PC-9 (cell line): ENCODE measurements around the gene HCLS1. TPM values are rescaled to one million over a fixed set of nuclear protein-coding genes. Genes with fewer than 3 reads are reported as not detected.

Experiments
- BruUV-seq: library from RNA; stranded (reverse); fragments of 400-500 nt; replicated peaks from 2 replicates; lab custom pipeline; 2021; lab: Mats Ljungman, UMichigan
- CTCF ChIA-PET: fragments of 300-600 bp; sonication (Branson Sonifier 250); formaldehyde crosslinking; loops from one replicate; lab custom pipeline; 2022; ENCODE audit warnings: antibody characterized with exemption; lab: Charles Lee
- POLR2A ChIA-PET: fragments of 300-600 bp; sonication (Branson Sonifier 250); formaldehyde crosslinking; loops from one replicate; lab custom pipeline; 2022; ENCODE audit warnings: antibody characterized with exemption; ENCODE audit not compliant: unreplicated experiment; lab: Charles Lee
- DNase-seq, 2 experiments: peaks; one replicate each; pipeline versions ENCODE4 v3.0.0 to v3.0.0-alpha.2; 2015 to 2022; ENCODE audit warnings: mixed read lengths in 1 of 2
- H2AFZ ChIP-seq: fragments of 200-600 bp; sonication (generic); 2 replicates; pipeline ENCODE4 v1.8.1; 2017; ENCODE audit warnings: antibody characterized with exemption
- H3F3A ChIP-seq: fragments of 200-600 bp; sonication (generic); 2 replicates; pipeline ENCODE4 v1.8.1; 2017; ENCODE audit warnings: antibody characterized with exemption, mild to moderate bottlenecking, low read depth; ENCODE audit not compliant: insufficient read depth
- H3K27ac ChIP-seq: fragments of 200-600 bp; sonication (generic); 2 replicates; pipeline ENCODE4 v1.6.1; 2016; ENCODE audit warnings: mixed run types
- H3K27me3 ChIP-seq: fragments of 200-600 bp; sonication (generic); 2 replicates; pipeline ENCODE4 v1.6.1; 2016; ENCODE audit warnings: low read depth, mixed run types; ENCODE audit not compliant: insufficient read depth
- H3K36me3 ChIP-seq: fragments of 200-600 bp; sonication (generic); 2 replicates; pipeline ENCODE4 v1.6.1; 2016; ENCODE audit warnings: low read depth, mixed run types
- H3K4me1 ChIP-seq: fragments of 200-600 bp; sonication (generic); replicated peaks from 2 replicates; pipeline ENCODE4 v1.6.1; 2016; ENCODE audit warnings: mixed run types; ENCODE audit not compliant: insufficient read depth
- H3K4me2 ChIP-seq: fragments of 200-600 bp; sonication (generic); 2 replicates; pipeline ENCODE4 v1.6.1; 2017; ENCODE audit warnings: mixed run types
- H3K4me3 ChIP-seq: fragments of 200-600 bp; sonication (generic); 2 replicates; pipeline ENCODE4 v1.6.1; 2016; ENCODE audit warnings: mixed run types
- H3K79me2 ChIP-seq: fragments of 200-600 bp; sonication (generic); 2 replicates; pipeline ENCODE4 v1.6.1; 2017; ENCODE audit warnings: low read depth, mixed run types
- H3K9me2 ChIP-seq: fragments of 200-600 bp; sonication (generic); 2 replicates; pipeline ENCODE4 v1.8.1; 2017; ENCODE audit warnings: mild to moderate bottlenecking; ENCODE audit not compliant: insufficient read depth
- H3K9me3 ChIP-seq: fragments of 200-600 bp; sonication (generic); 2 replicates; pipeline ENCODE4 v1.8.1; 2016; ENCODE audit warnings: low read depth; ENCODE audit not compliant: insufficient read depth
- H4K20me1 ChIP-seq: fragments of 200-600 bp; sonication (generic); 2 replicates; pipeline ENCODE4 v1.8.1; 2017; ENCODE audit not compliant: insufficient read depth
- EZH2 ChIP-seq: fragments of 200-600 bp; sonication (generic); IDR thresholded peaks from 2 replicates; pipeline ENCODE4 v1.8.0; 2017; ENCODE audit warnings: antibody characterized with exemption, low read depth
- intact Hi-C: fragments of 100-400 bp; cut with micrococcal nuclease; formaldehyde crosslinking; loops from one replicate; pipeline ENCODE4 v1.10.0; 2022; ENCODE audit not compliant: unreplicated experiment
- total RNA-seq: library from RNA; stranded (reverse); gene quantifications from 2 replicates; pipeline ENCODE4 v1.2.3, GENCODE V29; 2021
- TF ChIP-seq, protein P1 (sequence below): fragments of 200-600 bp; sonication (generic); conservative IDR thresholded peaks from 2 replicates; pipeline ENCODE4 v1.6.1; 2017; ENCODE audit warnings: mixed run types, antibody characterized with exemption, mild to moderate bottlenecking, moderate library complexity

The HCLS1 gene
- total RNA-seq, 1 experiment from 2014 or later = 2.2 TPM

DNA sequence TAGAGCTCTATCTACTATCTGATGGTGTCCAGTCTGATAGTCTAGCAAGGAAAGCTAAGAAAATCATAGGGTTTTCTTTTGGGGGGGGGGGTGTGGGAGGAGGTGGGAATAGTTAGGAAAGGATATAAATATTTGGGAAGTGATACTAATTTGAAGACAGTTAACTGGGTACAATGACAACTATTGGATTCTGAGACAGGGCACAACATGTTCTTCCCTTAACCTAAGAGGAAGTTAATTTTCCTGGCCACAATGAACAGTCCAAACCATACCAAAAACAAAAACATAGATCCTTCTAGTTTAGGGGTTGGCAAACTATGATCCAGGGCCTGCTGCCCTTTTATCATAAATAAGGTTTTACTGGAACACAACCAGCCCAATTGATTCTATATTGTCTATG lies 10.0 kb upstream of the HCLS1 start:
- intact Hi-C loops = loop anchor here (10.0 kb wide), 1 partner anchor 54 kb away; no protein-coding TSS in a partner anchor
- Histone ChIP-seq H3K4me2 (no peak overlapping the region), H3F3A (no peaks in the 10 kb centered on the region; the same call in 1 of the 2 replicates), H2AFZ (no peak overlapping the region), H3K4me3 (no peak overlapping the region), H3K9me2 (no peaks in the 10 kb centered on the region), H3K4me1 (no peaks in the 10 kb centered on the region), H3K27ac (no peak overlapping the region), H3K36me3 (peaks cover 17% of the 10 kb centered on the region), H4K20me1 (peaks cover 9% of the 10 kb centered on the region; the same call in 1 of the 2 replicates), H3K9me3 (no peaks in the 10 kb centered on the region), H3K27me3 (no peaks in the 10 kb centered on the region), H3K79me2 (no peaks in the 10 kb centered on the region)
- BruUV-seq = no TSS peak
- CTCF ChIA-PET = interaction anchor here (0.6 kb wide), 1 partner anchor 127 kb away, joined by 9 read pairs; no protein-coding TSS in a partner anchor
- no peak for DNase-seq
- POLR2A ChIA-PET = no interaction called here
- no peak for TF ChIP-seq EZH2
- TF ChIP-seq, protein P1, sequence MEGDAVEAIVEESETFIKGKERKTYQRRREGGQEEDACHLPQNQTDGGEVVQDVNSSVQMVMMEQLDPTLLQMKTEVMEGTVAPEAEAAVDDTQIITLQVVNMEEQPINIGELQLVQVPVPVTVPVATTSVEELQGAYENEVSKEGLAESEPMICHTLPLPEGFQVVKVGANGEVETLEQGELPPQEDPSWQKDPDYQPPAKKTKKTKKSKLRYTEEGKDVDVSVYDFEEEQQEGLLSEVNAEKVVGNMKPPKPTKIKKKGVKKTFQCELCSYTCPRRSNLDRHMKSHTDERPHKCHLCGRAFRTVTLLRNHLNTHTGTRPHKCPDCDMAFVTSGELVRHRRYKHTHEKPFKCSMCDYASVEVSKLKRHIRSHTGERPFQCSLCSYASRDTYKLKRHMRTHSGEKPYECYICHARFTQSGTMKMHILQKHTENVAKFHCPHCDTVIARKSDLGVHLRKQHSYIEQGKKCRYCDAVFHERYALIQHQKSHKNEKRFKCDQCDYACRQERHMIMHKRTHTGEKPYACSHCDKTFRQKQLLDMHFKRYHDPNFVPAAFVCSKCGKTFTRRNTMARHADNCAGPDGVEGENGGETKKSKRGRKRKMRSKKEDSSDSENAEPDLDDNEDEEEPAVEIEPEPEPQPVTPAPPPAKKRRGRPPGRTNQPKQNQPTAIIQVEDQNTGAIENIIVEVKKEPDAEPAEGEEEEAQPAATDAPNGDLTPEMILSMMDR = no peak

DNA sequence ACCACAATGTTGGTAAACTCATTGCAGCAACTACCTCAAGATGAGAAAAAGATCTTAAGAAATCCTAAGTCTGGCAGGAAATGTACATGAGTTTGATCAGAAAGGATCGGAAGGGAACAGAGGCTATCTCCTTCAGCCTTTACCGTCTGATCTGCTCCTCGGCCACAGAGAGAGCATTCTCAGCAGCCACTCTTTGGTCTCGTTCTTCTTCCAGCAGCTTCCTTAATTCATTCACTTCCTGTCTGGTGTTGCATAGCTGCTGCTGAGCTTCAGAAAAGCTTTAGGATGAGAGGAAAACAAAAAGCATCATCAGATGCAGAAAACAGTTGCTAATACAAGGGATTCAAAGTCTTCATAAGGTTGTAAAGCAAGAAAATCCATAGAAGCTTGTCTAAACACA lies 6.6 kb upstream of the HCLS1 start:
- POLR2A ChIA-PET = interaction anchor here (0.5 kb wide), 1 partner anchor 591 kb away, joined by 6 read pairs; no protein-coding TSS in a partner anchor

DNA sequence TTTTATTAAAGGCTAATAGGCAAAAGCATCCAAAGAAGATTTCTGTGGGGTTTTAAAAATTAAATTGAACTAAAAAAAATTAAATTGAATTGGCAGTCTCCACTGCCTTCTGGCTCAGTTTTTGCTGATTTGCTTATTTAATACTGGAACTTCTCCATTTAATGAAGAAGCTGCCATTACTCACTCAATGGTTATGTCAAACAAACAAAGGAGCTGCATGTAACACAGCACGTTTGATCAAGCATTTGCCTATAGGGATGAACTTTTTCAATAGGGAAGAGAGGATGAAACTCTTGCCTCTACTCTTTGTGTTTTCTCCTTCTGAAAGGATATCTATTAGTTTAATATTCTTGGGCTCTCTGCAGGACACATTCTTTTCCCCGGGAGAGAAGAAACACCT lies 4.8 kb upstream of the HCLS1 start:
- peaks cover 20% of the 10 kb centered on the region; the same call in 1 of the 2 replicates for H3K36me3 ChIP-seq
- H3K9me3 ChIP-seq = no peaks in the 10 kb centered on the region
- no peaks in the 10 kb centered on the region for H3K27me3 ChIP-seq
- CTCF ChIA-PET = no interaction called here
- H3K9me2 ChIP-seq = no peaks in the 10 kb centered on the region
- H3K4me3 ChIP-seq = no peak overlapping the region
- no TSS peak for BruUV-seq
- H2AFZ ChIP-seq = no peak overlapping the region
- no peaks in the 10 kb centered on the region; the same call in 1 of the 2 replicates for H3F3A ChIP-seq
- no peak for TF ChIP-seq EZH2
- TF ChIP-seq, protein P1 = no peak
- H4K20me1 ChIP-seq = 0 out of 2 replicates have a peak, but pooled peaks cover 5% of the 10 kb centered on the region
- H3K27ac ChIP-seq = no peak overlapping the region
- intact Hi-C loops = no loop called here
- POLR2A ChIA-PET = no interaction called here
- H3K79me2 ChIP-seq = no peaks in the 10 kb centered on the region
- no peak for DNase-seq
- no peaks in the 10 kb centered on the region for H3K4me1 ChIP-seq
- H3K4me2 ChIP-seq = no peak overlapping the region

More for the DNA sequence above, 6.6 kb upstream of the HCLS1 start:
- intact Hi-C loops = no loop called here
- no peak overlapping the region for H3K27ac ChIP-seq
- DNase-seq = no peak
- no peaks in the 10 kb centered on the region for H3K79me2 ChIP-seq
- no peak overlapping the region for H3K4me2 ChIP-seq
- H3K9me2 ChIP-seq = no peaks in the 10 kb centered on the region
- TF ChIP-seq, protein P1 = no peak
- TF ChIP-seq EZH2 = no peak
- no peaks in the 10 kb centered on the region for H3K4me1 ChIP-seq
- H3F3A ChIP-seq = no peaks in the 10 kb centered on the region; the same call in 1 of the 2 replicates
- H2AFZ ChIP-seq = no peak overlapping the region
- H4K20me1 ChIP-seq = peaks cover 9% of the 10 kb centered on the region; the same call in 1 of the 2 replicates
- peaks cover 20% of the 10 kb centered on the region; the same call in 1 of the 2 replicates for H3K36me3 ChIP-seq
- no peaks in the 10 kb centered on the region for H3K9me3 ChIP-seq
- no peaks in the 10 kb centered on the region for H3K27me3 ChIP-seq
- CTCF ChIA-PET = interaction anchor here (0.6 kb wide), 1 partner anchor 118 kb away, joined by 3 read pairs; no protein-coding TSS in a partner anchor
- BruUV-seq = no TSS peak
- no peak overlapping the region for H3K4me3 ChIP-seq
